ENCODE measurements around the gene FAM216B.

FAM216B gene

DNA sequence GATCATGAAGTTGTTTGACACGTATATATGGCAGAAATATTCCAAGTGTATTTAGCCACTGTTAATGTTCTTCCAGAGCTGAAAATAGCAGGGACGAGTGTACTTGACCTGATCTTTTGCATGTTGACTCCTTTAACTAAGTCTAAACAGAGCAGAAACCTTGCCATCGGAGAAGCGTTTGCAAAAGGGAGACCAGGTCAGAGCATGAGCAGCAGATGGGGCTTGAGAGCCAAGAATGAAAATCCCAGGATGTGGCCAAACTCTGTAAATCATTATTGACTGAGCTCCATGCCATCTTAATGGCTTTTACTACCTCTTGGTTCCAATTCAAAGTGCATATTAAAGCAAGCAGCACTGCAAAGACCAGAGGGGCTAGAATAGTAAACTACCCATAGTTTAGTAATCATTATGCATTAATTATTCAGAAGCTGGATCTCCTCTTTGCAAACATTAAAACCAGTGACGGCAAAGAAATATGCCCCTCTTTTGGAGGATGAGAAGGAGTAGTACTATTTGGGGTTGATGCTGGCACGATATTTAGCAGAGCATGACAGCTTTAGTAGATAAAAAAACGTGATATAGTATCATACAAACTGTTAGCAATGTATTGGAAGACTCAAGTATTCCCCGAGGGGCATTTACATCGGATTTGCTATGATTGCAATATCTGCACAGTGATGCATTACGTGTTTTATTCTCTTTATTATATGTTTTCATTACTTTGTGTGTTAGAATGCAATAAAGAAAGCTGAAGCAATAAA, 55.7 kb downstream of the FAM216B start:
- no peak for DNase-seq (ENCODE audit: low spot score)
